Measurements from ENCODE around the gene CCT2.

The CCT2 gene

DNA sequence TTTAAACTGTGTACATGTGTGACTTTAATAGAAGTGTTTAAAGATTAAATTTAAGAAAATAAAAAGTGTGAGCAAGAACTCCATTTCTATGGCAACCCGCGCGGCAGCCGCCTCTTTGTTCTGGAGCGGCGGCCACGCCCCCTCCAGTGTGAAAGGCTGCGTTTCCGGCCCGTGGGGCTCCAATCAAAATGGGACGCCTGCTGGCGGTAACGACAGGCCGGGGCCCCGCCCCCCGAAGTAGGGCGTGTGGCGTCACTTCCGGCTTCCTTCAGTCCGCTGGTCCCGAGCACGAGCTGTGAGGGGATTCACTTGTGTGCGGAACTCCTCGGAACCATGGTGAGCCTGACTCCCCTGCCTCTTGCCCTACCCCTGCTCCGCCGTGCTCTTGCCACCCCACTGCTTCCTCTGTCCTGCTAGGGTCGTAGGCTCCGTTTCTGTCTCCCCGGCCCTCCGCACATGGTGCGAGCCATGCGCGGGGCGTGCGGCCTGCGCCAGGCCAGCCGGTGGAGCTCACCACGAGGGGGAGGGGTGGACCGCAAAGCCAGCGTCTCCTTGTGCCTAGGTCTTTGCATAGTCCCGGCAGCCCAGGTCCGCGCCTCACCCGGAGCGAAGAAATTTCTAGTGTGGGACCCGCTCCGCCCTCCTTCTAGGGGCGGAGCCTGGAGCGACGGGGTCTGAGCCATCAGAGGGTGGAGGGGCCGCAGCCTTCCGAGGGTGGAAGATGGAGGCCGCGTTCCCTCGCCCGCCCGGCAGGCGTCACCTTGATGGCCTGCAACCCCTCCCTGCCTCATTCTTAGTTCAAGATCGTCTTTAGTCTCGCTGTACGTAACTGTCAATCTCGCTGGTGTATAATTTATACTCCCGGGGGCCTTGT lies at the start of gene CCT2:
Gene CCT2, plus strand, starts transcription at position 271 of the 874 bp plus-strand sequence. Its CDS starts 63 bp downstream, at position 334.
- peak; percentile 65 for DNase-seq

GRCh38 chr12:69540987-69541386 lies 44.3 kb upstream of the CCT2 start:
- DNase-seq = no peak

- DNase-seq = no peak
Measured at GRCh38 chr12:69544087-69544486, 41.2 kb upstream of the CCT2 start.

DNA sequence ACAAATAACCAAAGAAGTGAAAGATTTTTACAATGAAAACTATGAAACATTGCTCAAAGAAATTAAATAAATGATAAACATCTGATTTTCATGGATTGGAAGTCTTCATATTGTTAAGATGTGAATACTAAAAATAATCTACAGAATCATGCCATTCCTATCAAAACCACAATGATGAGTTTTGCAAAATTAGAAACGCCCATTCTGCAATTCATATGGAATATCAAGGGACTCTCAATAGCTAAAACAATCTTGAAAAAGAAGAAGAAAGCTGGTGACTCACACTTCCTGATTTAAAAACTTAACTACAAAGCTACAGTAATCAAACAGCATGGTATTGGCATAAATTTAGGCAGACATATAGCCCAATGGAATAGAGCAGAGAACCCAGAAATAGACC lies 40.2 kb upstream of the CCT2 start:
- DNase-seq = no peak

DNA sequence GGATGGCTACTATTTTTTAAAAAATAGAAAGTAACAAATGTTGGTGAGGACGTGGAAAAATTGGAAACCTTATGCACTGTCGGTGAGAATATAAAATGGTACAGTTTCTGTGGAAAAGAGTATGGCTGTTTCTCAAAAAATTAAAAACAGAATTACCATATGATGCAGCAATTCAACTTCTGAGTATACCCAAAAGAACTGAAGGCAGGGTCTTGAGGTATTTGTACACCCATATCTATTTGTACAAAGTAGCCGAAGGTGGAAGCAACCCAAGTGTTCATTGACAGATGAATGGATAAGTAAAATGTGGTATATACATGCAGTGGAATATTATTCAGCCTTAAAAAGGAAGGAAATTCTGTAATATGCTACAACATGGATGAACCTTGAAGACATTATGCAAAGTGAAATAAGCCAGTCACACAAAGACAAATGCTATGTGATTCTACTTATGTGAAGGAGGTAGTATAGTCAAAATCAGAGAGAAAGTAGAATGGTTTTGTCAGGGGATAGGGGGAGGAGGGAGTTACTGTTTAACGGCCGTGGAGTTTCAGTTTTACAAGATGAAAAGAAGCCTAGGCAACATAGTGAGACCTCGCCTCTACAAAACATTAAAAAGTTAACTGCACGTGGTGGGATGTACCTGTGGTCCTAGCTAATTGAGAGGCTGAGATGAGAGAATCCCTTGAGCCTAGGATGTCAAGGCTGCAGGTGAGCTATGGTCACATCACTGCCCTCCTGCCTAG lies 38.4 kb upstream of the CCT2 start:
- DNase-seq = no peak

DNA sequence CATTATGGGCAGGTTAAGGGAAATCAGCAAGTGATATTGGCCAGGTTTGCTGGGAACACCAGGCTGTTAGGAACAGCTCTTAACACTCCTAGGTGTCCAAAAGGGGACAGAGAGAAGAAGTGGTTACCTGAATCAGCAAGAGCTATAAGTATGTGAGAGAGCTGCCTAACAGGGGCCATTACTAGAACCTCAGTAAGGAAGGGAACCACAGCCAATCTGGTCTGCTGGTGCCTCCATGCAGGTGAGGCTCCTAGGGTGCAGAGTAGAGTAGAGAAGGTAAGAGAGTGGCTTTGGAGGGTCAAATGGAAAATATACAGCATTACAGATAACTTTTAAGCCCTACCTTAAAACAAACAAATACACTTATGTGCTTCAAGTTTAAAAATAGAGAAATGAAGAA lies 36.6 kb upstream of the CCT2 start:
- DNase-seq = no peak

DNA sequence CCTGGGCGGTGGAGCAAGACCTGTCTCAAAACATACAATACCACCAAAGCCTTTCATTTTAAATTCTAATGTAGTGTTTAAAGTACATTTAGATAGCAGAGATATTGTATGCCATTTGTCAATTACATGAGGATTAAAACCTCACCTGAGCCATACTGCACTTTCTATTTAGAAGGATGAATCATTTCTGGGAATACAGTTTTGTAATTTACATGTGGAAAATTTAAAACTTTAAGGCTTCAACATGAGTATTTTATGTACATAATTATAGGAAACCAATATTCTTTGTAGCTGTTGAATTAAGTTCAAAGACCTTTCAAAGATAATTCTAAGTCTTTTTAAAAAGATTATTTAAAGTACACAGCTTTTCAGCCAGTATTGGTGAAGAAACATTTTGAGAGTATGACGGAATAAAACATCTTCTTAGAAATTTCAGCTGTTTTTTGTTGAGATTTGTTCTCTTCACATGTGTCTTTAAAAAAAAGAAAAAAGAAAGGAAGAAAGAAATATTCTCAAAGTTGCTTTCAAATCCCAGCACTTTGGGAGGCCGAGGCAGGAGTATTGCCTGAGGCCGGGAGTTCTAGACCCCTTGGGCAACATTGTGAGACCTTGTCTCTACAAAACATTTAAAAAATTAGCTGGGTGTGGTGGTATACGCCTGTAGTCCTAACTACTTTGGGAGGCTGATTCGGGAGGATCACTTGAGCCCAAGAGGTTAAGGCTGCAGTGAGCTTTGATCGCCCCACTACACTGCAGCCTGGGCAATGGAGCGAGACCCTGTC lies 34.5 kb upstream of the CCT2 start:
- DNase-seq = no peak

DNA sequence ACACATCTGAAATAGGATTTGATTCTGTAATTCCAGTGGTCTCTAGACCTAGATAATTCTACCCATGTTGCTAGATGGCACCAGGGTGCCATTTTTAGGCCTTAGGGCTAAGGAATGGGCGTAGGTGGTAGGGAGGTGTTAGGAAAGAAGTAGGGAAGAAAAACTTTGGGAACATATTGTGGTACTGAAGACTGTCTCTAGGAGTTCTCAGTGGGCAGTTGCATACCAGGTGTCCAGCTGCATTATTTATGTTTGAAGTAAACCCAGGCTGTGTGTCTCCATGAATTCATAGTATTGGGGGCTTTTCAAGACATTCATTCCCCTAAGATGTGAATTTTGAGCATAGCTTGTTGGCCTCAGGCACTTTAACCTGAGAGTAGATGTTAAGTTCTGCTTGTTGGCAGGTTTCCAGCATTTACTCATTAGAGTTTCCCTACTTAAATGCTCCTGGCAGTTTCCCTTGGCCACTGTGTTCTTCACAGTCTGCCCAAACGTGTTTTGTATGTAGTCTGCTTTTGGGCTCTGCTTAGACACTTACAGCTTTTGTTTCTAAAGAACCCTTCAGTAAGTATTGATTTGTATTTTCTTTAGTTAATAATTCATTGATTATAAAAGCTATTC lies 31.5 kb upstream of the CCT2 start:
- DNase-seq = no peak

DNA sequence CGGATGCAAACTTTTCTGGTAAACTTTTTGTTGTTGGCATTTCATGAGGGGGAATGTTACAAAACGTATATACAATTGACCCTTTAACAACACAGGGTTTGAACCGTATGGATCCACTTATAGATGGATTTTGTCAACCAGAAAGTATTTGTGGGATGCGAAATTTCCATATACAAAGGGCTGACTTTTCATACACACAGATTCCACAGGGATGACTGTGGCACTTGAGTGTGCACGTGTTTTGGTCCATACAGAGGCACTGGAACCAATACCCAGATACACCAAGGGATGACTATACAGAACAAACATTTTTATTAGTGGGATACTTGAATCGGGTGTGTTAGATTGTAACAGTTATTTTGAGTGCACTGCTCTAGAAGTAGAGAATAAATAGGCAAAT lies 29.8 kb upstream of the CCT2 start:
- DNase-seq = no peak

GRCh38 chr12:69556383-69556782 lies 28.9 kb upstream of the CCT2 start:
- no peak for DNase-seq

DNA sequence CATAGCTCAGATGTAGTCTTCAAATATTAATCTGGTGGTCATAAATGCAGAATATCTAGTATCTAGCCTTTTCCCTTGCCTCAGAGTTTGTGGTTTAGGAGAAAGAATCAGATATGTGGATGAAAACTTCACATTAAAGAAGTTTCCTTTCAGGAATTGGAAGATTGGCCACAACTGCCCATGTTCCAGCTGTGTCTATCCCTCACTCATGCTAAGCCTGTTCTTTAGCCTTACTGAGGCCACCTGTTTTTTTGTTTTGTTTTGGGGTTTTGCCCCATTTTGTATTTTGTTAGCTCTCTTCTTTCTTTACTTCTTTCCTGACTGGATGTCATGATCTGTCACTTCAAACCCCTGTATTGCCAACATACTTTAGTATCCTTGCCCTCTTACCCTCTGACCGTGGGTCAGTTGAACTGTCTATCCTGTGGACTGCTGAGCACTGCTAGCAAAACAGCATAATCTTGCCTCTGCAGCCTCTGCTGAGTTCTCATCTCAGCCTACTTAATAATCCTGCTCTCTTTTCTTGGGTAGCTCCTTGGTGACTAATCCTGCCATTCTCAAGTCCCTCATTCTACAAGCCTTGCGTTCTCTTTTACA lies 22.0 kb upstream of the CCT2 start:
- DNase-seq = no peak

DNA sequence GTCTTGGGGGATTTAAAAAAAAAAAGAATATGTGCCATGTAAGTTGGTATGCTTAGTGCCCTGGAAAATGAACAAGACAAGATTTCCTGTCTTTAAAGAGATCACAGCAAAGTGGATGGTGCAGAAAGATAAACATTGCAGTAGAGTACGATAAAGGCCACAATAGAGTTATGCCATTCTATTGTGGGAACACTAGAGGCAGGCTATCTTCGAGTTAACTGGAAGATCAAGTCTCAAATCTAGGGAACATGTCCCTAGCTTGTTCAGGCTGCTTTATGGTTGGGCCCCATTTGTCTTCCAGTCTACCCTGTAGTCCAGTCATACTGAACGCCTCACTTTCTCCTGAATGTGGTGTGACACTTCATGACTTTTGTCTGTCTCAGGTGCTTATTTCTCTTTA lies 18.7 kb upstream of the CCT2 start:
- no peak for DNase-seq

- no peak for DNase-seq
Measured at GRCh38 chr12:69569236-69569635, 16.0 kb upstream of the CCT2 start.

DNA sequence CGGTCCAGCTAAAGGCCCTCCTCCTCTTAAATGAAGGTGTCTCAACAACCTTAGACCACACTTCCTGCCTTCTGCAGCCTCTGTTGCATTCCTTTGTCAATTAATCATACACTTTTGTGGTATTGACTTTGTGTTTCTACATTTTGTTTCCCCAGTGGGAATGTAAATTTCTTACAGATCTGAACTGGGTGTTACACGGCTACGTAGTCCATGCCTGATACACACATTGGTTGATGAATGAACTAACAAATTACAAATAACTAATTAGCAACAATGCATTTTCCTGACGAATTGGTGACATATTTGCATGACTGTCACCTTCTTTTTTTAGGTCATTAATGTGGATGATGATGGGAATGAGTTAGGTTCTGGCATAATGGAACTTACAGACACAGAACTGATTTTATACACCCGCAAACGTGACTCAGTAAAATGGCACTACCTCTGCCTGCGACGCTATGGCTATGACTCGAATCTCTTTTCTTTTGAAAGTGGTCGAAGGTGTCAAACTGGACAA lies 15.2 kb upstream of the CCT2 start:
- DNase-seq = no peak

- DNase-seq = no peak
Measured at GRCh38 chr12:69570545-69571399, 14.5 kb upstream of the CCT2 start.

DNA sequence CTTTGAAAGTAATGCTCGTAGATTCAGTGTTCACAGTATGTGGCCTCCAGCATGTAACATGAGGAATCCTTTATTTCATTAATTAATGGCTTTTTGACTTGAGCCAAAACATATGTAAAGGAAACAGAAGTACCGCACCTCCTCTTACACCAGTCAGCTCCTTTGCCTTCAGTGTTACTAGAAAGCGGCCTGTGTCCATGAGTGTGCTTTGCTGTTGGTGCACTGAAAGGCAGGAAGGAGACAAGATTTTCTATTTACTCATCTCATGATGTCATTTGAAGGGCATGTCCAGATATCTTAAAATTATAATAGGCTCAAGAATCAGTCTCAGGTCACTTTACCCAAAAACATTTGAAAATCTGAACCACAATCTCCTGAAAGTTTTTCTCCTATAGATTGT lies 9.9 kb upstream of the CCT2 start:
- no peak for DNase-seq

DNA sequence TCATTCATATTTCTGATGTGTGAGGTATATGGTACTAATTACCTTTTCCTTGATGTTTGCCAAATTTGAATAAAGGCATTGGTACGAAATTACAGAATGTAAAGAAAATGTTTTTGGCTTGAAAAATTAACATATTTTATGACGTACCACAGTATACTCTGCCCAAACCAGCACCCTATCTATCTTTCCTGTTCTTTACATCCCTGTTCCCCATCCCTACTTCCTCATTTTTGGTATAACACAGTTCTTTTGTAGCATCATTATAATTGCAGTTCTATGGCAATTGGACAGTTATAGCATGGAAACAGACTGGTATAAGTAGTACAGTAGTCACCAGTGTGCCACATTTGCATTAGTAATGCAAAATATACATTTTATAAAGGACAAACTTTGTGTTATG lies 7.0 kb upstream of the CCT2 start:
- no peak for DNase-seq

- DNase-seq = no peak
Measured at GRCh38 chr12:69579029-69579428, 6.2 kb upstream of the CCT2 start.

- DNase-seq = no peak
Measured at GRCh38 chr12:69580074-69580473, 5.2 kb upstream of the CCT2 start.

DNA sequence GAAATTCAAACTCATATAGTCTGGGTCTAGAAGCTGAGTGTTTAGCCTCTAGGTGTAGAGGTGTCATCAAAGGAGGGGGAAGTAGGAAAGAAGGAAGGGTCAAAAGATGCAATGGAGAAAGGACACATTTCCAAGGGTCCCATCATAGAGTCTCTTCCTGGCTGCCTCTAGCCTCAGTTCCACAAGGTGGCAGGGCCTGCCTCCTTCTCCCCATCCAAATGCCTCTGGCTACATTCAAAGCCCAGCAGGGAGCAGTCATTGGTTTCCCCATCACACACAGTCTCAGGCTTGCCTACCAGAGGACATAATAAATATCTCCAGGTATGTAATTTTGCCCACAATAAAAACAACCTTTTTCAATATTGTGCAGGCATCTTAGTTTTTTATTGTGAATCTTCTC lies 2.1 kb upstream of the CCT2 start:
- no peak for DNase-seq

- no peak for DNase-seq
Measured at GRCh38 chr12:69588527-69588926, 3.3 kb downstream of the CCT2 start.

Data from DMS 273 treated with DMSO at 0.1 percent for 48 hours (cell line).